ENCODE measurements around the gene ZC3HAV1L. TPM values are rescaled to one million over a fixed set of nuclear protein-coding genes. Genes with fewer than 3 reads are reported as not detected.

ZC3HAV1L gene
- total and polyA plus RNA-seq, 2 of the 13 experiments (the other 11 are each of a cell fraction or from before 2014, with no cell fraction given): 8.4 to 11.1 TPM

DNA sequence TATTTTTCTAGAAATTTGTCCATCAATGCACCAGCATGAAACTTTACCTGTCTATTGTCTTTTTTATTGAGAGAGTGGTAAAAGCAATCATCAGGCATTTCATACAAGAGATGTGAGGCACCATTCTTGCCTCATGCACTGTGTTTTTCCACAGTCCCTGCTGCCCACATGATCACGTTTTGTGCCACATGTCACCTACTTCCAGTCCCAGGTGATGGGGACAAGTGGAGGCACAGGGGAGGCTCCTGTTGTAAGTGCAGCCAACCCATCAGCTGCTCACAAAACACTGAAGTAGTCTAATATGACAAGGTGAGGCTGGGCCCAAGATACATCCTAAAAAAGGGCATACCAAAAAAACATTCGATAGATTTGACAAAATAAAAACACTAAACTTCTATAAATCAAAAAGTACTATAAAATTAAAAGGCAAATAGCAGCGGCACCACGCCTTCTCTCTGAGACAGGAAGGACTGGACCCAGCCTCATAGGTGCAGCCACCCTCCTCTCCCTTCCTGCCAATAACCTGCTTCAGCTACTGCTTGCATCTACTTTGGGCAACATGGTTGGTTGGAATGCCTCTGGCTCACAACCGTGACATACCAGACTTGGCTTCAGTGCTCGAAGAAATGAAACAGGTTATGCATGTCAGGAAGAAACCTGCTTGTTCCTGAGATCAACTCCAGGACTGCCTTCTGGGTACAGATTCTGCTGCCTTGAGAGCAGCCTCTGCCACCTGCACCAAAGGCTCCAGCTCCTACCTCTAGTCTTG lies 2.3 kb downstream of the ZC3HAV1L start:
- no peak overlapping the region for H2AFZ ChIP-seq (ENCODE audit: low read length)
- no TSS peak for BruUV-seq (replicated peaks)
- intact Hi-C loops (cut with micrococcal nuclease; ENCODE audit: unreplicated experiment): no loop called here
- H3K79me2 ChIP-seq (ENCODE audit: insufficient read depth, low read length): peaks cover 10% of the 10 kb centered on the region
- no peak overlapping the region for H3K9ac ChIP-seq (ENCODE audit: insufficient read depth, low read depth, low read length)
- H3K4me3 ChIP-seq (replicated peaks in 1 of 3; ENCODE audit: insufficient read depth in 1 of 3, low read depth in 2 of 3, low read length in 3 of 3): 0 out of 6 replicates have a peak overlapping the region, but pooled peaks of 1 of the 3 experiments have one; percentile 16
- TF ChIP-seq ZFYVE20 (CRISPR knock-in tag; IDR thresholded peaks at IDR 0.05; ENCODE audit: borderline replicate concordance, low read depth): no peak
- H3K9me3 ChIP-seq (ENCODE audit: low read length): no peaks in the 10 kb centered on the region
- WGBS (ENCODE audit: low lambda C conversion rate): 52% methylated on average over 5 of the region's 6 CpGs
- peaks cover 0 to 2% of the 10 kb centered on the region in 2 experiments; a peak in 1 of 5 replicates for H3K36me3 ChIP-seq (replicated peaks in 1 of 2; ENCODE audit: control insufficient read depth in 1 of 2, insufficient read depth in 2 of 2, low read length in 2 of 2)
- peaks cover 57% of the 10 kb centered on the region for H3K4me1 ChIP-seq (ENCODE audit: insufficient read depth, low read length)
- POLR2A ChIA-PET: no interaction called here
- no peak for FAIRE-seq
- H4K20me1 ChIP-seq (ENCODE audit: insufficient read depth, low read length): peaks cover 4% of the 10 kb centered on the region; the same call in 1 of the 2 replicates
- H3K27ac ChIP-seq (ENCODE audit: extremely low read length, insufficient read depth, low read length): no peak overlapping the region
- no peak for DNase-seq (ENCODE audit: low spot score)
- H3K27me3 ChIP-seq (ENCODE audit: control insufficient read depth in 1 of 2, insufficient read depth in 2 of 2, low read length in 2 of 2): no peaks in the 10 kb centered on the region
- CTCF ChIA-PET (ENCODE audit: low intra/inter-chr PET ratio, low total read pairs): no interaction called here
- ATAC-seq: no peak
- H3K4me2 ChIP-seq (ENCODE audit: low read depth, low read length): peak overlapping the region; percentile 35; the same call in 1 of the 2 replicates
- in situ Hi-C loops (cut with HindIII; ENCODE audit: extremely low pct_ligation_motif_present, low pct_unique_long_range_greater_than_20kb): no loop called here

DNA sequence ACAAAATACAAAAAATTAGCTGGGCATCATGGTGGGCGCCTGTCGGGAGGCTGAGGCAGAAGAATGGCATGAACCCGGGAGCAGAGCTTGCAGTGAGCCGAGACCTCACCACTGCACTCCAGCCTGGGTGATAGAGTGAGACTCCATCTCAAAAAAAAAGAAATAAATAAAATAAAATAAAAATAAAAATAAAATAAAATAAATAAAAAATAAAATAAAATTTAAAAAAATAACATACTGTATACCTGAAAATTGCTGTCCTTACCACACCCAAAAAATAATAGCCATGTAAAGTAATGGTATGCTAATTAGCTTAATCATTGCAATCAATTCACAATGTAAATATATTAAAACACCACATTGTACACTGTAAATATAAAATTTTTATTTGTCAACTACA lies 3.4 kb downstream of the ZC3HAV1L start:
- Histone ChIP-seq H4K20me1 (ENCODE audit: insufficient read depth, low read length) (peaks cover 4% of the 10 kb centered on the region; the same call in 1 of the 2 replicates), H3K4me1 (ENCODE audit: insufficient read depth, low read length) (peaks cover 49% of the 10 kb centered on the region), H3K4me3 (replicated peaks in 1 of 3; ENCODE audit: insufficient read depth in 1 of 3, low read depth in 2 of 3, low read length in 3 of 3) (no peak overlapping the region), H3K27me3 (ENCODE audit: control insufficient read depth in 1 of 2, insufficient read depth in 2 of 2, low read length in 2 of 2) (no peaks in the 10 kb centered on the region), H2AFZ (ENCODE audit: low read length) (no peak overlapping the region), H3K4me2 (ENCODE audit: low read depth, low read length) (no peak overlapping the region), H3K9me3 (ENCODE audit: low read length) (no peaks in the 10 kb centered on the region), H3K9ac (ENCODE audit: insufficient read depth, low read depth, low read length) (no peak overlapping the region), H3K27ac (ENCODE audit: extremely low read length, insufficient read depth, low read length) (no peak overlapping the region), H3K36me3 (replicated peaks in 1 of 2; ENCODE audit: control insufficient read depth in 1 of 2, insufficient read depth in 2 of 2, low read length in 2 of 2) (peaks cover 0 to 2% of the 10 kb centered on the region in 2 experiments; a peak in 1 of 5 replicates), H3K79me2 (ENCODE audit: insufficient read depth, low read length) (peaks cover 10% of the 10 kb centered on the region)
- no peak for FAIRE-seq
- intact Hi-C loops (cut with micrococcal nuclease; ENCODE audit: unreplicated experiment): no loop called here
- DNase-seq (ENCODE audit: low spot score): no peak
- ATAC-seq: no peak
- in situ Hi-C loops (cut with HindIII; ENCODE audit: extremely low pct_ligation_motif_present, low pct_unique_long_range_greater_than_20kb): no loop called here
- ChIA-PET CTCF (ENCODE audit: low intra/inter-chr PET ratio, low total read pairs) (no interaction called here), POLR2A (no interaction called here)
- WGBS (ENCODE audit: low lambda C conversion rate): 81% methylated on average over 4 of the region's 4 CpGs
- no TSS peak for BruUV-seq (replicated peaks)
- no peak for TF ChIP-seq TOE1 (CRISPR knock-in tag; IDR thresholded peaks at IDR 0.05)
- TF ChIP-seq ZFP1 (CRISPR knock-in tag; IDR thresholded peaks at IDR 0.05): no peak
- TF ChIP-seq JARID2 (CRISPR knock-in tag; IDR thresholded peaks at IDR 0.05; ENCODE audit: insufficient replicate concordance): no peak
- TF ChIP-seq, protein P1, sequence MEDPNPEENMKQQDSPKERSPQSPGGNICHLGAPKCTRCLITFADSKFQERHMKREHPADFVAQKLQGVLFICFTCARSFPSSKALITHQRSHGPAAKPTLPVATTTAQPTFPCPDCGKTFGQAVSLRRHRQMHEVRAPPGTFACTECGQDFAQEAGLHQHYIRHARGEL (CRISPR knock-in tag; IDR thresholded peaks at IDR 0.05): no peak
- TF ChIP-seq MLLT10 (CRISPR knock-in tag; IDR thresholded peaks at IDR 0.05): no peak
- no peak for TF ChIP-seq ZNF441 (CRISPR knock-in tag; IDR thresholded peaks at IDR 0.05; ENCODE audit: borderline replicate concordance)
- TF ChIP-seq, protein P2, sequence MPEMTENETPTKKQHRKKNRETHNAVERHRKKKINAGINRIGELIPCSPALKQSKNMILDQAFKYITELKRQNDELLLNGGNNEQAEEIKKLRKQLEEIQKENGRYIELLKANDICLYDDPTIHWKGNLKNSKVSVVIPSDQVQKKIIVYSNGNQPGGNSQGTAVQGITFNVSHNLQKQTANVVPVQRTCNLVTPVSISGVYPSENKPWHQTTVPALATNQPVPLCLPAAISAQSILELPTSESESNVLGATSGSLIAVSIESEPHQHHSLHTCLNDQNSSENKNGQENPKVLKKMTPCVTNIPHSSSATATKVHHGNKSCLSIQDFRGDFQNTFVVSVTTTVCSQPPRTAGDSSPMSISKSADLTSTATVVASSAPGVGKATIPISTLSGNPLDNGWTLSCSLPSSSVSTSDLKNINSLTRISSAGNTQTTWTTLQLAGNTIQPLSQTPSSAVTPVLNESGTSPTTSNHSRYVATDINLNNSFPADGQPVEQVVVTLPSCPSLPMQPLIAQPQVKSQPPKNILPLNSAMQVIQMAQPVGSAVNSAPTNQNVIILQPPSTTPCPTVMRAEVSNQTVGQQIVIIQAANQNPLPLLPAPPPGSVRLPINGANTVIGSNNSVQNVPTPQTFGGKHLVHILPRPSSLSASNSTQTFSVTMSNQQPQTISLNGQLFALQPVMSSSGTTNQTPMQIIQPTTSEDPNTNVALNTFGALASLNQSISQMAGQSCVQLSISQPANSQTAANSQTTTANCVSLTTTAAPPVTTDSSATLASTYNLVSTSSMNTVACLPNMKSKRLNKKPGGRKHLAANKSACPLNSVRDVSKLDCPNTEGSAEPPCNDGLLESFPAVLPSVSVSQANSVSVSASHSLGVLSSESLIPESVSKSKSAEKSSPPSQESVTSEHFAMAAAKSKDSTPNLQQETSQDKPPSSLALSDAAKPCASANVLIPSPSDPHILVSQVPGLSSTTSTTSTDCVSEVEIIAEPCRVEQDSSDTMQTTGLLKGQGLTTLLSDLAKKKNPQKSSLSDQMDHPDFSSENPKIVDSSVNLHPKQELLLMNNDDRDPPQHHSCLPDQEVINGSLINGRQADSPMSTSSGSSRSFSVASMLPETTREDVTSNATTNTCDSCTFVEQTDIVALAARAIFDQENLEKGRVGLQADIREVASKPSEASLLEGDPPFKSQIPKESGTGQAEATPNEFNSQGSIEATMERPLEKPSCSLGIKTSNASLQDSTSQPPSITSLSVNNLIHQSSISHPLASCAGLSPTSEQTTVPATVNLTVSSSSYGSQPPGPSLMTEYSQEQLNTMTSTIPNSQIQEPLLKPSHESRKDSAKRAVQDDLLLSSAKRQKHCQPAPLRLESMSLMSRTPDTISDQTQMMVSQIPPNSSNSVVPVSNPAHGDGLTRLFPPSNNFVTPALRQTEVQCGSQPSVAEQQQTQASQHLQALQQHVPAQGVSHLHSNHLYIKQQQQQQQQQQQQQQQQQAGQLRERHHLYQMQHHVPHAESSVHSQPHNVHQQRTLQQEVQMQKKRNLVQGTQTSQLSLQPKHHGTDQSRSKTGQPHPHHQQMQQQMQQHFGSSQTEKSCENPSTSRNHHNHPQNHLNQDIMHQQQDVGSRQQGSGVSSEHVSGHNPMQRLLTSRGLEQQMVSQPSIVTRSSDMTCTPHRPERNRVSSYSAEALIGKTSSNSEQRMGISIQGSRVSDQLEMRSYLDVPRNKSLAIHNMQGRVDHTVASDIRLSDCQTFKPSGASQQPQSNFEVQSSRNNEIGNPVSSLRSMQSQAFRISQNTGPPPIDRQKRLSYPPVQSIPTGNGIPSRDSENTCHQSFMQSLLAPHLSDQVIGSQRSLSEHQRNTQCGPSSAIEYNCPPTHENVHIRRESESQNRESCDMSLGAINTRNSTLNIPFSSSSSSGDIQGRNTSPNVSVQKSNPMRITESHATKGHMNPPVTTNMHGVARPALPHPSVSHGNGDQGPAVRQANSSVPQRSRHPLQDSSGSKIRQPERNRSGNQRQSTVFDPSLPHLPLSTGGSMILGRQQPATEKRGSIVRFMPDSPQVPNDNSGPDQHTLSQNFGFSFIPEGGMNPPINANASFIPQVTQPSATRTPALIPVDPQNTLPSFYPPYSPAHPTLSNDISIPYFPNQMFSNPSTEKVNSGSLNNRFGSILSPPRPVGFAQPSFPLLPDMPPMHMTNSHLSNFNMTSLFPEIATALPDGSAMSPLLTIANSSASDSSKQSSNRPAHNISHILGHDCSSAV (CRISPR knock-in tag; IDR thresholded peaks at IDR 0.05; ENCODE audit: borderline replicate concordance): no peak
- TF ChIP-seq ZNF713 (CRISPR knock-in tag; IDR thresholded peaks at IDR 0.05): no peak

Measured in HepG2 (cell line).